Tibial nerve (tissue), 4 donors: ENCODE measurements around the gene PRPF18. TPM values are rescaled to one million over a fixed set of nuclear protein-coding genes. Genes with fewer than 3 reads are reported as not detected.

Experiments
- DNase-seq, 2 donors: peaks; one replicate each; pipeline ENCODE4 v3.0.0-alpha.2; 2019; ENCODE audit warnings: low spot score in 2 of 2
- H3K27ac ChIP-seq, 4 donors: fragments of 200-600 bp; sonication (generic) in 3 of 4; one replicate each; pipeline ENCODE4 v1.5.1; 2017 to 2019; ENCODE audit warnings: mild to moderate bottlenecking in 1 of 4
- H3K27me3 ChIP-seq, 2 donors: fragments of 200-600 bp; sonication (generic) in 1 of 2; one replicate each; pipeline versions ENCODE4 v1.5.1 to v1.6.0; 2017 to 2019
- H3K36me3 ChIP-seq, 3 donors: fragments of 200-600 bp; sonication (generic); one replicate each; pipeline ENCODE4 v1.5.1; 2018 to 2019
- H3K4me1 ChIP-seq, 4 donors: fragments of 200-600 bp; sonication (generic) in 3 of 4; one replicate each; pipeline ENCODE4 v1.5.1; 2017 to 2019
- H3K4me3 ChIP-seq, 4 donors: fragments of 200-600 bp; sonication (generic) in 3 of 4; one replicate each; pipeline ENCODE4 v1.5.1; 2017 to 2019; ENCODE audit warnings: mild to moderate bottlenecking in 1 of 4, moderate library complexity in 1 of 4
- H3K9me3 ChIP-seq, 4 donors: fragments of 200-600 bp; sonication (generic) in 3 of 4; one replicate each; pipeline ENCODE4 v1.5.1; 2017 to 2019
- CTCF ChIP-seq, 5 experiments: fragments of 200-600 bp in 3 of 5; fragments of 450-650 bp in 2 of 5; sonication (generic) in 3 of 5; IDR thresholded peaks; one replicate each; pipeline ENCODE4 v1.5.1; 2016 to 2019; ENCODE audit warnings: antibody characterized with exemption in 5 of 5, mild to moderate bottlenecking in 3 of 5, moderate library complexity in 2 of 5
- EP300 ChIP-seq, 2 donors: sonication (generic); formaldehyde crosslinking; IDR thresholded peaks; one replicate each; pipeline ENCODE4 v1.6.1; 2017; ENCODE audit warnings: antibody characterized with exemption in 2 of 2, mild to moderate bottlenecking in 1 of 2
- POLR2A ChIP-seq, 2 donors: fragments of 450-650 bp; IDR thresholded peaks; one replicate each; pipeline ENCODE4 v1.6.1; 2017; ENCODE audit warnings: antibody characterized with exemption in 2 of 2, mild to moderate bottlenecking in 2 of 2, moderate library complexity in 2 of 2
- WGBS, 2 donors: methylation state at CpG; one replicate each; pipeline ENCODE4 v1.1.5; 2018; 5-methylcytosine and 5-hydroxymethylcytosine counted together
- total RNA-seq, 4 donors: library from RNA; depleted of rRNA; stranded (reverse); fragments of >200 nt; gene quantifications; one replicate each; pipeline ENCODE4 v1.1.0, GENCODE V29; 2016

Gene PRPF18
- total RNA-seq, 4 donors from 2014 or later: 22.9 to 34.3 (median 32.8) TPM

- no peaks in the 10 kb centered on the region for H3K27me3 ChIP-seq
- no peak overlapping the region for H3K4me3 ChIP-seq
- H3K36me3 ChIP-seq: peaks cover 0 to 30% (median 0%) of the 10 kb centered on the region in 3 donors
- WGBS, 2 donors: 100% methylated on average over 1 of the region's 1 CpG
- H3K9me3 ChIP-seq: no peaks in the 10 kb centered on the region
- TF ChIP-seq CTCF (IDR thresholded peaks at IDR 0.05) (no peak), POLR2A (IDR thresholded peaks at IDR 0.05) (no peak), EP300 (IDR thresholded peaks at IDR 0.05) (no peak)
- no peak for DNase-seq
- H3K4me1 ChIP-seq: no peaks in the 10 kb centered on the region
- H3K27ac ChIP-seq: no peak overlapping the region
These were observed 37.9 kb downstream of the PRPF18 start for GRCh38 chr10:13624630-13625029.

- Histone ChIP-seq H3K27ac (no peak overlapping the region), H3K27me3 (no peaks in the 10 kb centered on the region), H3K4me3 (no peak overlapping the region), H3K4me1 (peaks cover 0 to 6% (median 0%) of the 10 kb centered on the region in 4 donors), H3K9me3 (no peaks in the 10 kb centered on the region), H3K36me3 (peaks cover 0 to 21% (median 0%) of the 10 kb centered on the region in 3 donors)
- no peak for DNase-seq
- TF ChIP-seq EP300 (IDR thresholded peaks at IDR 0.05): no peak
- TF ChIP-seq POLR2A (IDR thresholded peaks at IDR 0.05): no peak
- TF ChIP-seq CTCF (IDR thresholded peaks at IDR 0.05): no peak
- whole genome bisulfite sequencing, 2 donors: 93 to 95% methylated on average over 7 of the region's 7 CpGs
These were observed 40.9 kb downstream of the PRPF18 start for GRCh38 chr10:13627459-13628310.

GRCh38 chr10:13628661-13629060 is 41.9 kb downstream of the PRPF18 start:
- Histone ChIP-seq H3K4me3 (no peak overlapping the region), H3K36me3 (peaks cover 0 to 21% (median 0%) of the 10 kb centered on the region in 3 donors), H3K9me3 (no peaks in the 10 kb centered on the region), H3K4me1 (peaks cover 0 to 14% (median 0%) of the 10 kb centered on the region in 4 donors), H3K27me3 (no peaks in the 10 kb centered on the region), H3K27ac (no peak overlapping the region)
- TF ChIP-seq EP300 (IDR thresholded peaks at IDR 0.05) (no peak), CTCF (IDR thresholded peaks at IDR 0.05) (no peak), POLR2A (IDR thresholded peaks at IDR 0.05) (no peak)
- WGBS, 2 donors: 65 to 70% methylated on average over 7 of the region's 7 CpGs
- DNase-seq: no peak

DNA sequence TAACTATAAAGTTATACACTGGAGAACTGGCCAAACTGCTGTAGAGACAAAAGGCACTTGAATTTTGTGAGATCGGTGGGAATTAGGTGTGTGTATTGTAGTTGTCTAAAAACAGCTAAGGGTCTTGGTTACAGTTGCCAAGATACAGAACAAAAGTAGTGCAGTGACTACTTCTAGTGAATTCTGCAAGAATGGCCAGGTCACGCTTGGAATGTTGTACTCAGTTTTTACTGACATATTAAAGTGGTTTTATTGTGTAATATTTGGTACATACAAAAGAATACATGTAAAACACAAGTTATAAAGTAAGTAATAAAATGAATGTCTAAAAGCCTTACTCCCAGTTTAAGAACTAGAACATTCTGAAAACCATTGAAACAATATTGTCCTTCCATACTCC is 42.4 kb downstream of the PRPF18 start:
- H3K27ac ChIP-seq: no peak overlapping the region
- DNase-seq: no peak
- peaks cover 0 to 17% (median 0%) of the 10 kb centered on the region in 3 donors for H3K36me3 ChIP-seq
- peaks cover 0 to 18% (median 0%) of the 10 kb centered on the region in 4 donors for H3K4me1 ChIP-seq
- WGBS, 2 donors: 56 to 62% methylated on average over 2 of the region's 2 CpGs
- no peak for TF ChIP-seq POLR2A (IDR thresholded peaks at IDR 0.05)
- no peaks in the 10 kb centered on the region for H3K9me3 ChIP-seq
- no peaks in the 10 kb centered on the region for H3K27me3 ChIP-seq
- H3K4me3 ChIP-seq: no peak overlapping the region

DNA sequence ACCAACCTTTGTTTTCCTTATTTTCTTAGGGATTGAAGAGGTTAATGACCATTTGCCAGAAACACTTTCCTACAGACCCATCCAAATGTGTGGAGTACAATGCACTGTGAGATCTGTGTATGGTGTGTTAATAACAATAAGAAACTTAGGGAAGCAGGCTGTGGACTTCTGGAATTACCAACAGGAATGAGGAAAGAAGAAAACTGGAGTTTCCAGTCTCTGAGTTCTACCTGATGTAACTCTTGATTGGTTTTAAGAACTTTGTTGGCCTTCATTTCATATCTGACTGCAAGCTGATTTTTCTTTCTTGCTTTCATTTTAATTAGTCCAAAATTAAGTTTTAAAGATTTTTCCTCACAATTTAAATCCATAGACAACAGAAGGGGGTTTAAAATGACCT is 43.5 kb downstream of the PRPF18 start:
- Histone ChIP-seq H3K9me3 (no peaks in the 10 kb centered on the region), H3K36me3 (peaks cover 0 to 12% (median 0%) of the 10 kb centered on the region in 3 donors)

More for the DNA sequence above, 43.5 kb downstream of the PRPF18 start:
- H3K27ac ChIP-seq: no peak overlapping the region
- H3K4me3 ChIP-seq: no peak overlapping the region
- TF ChIP-seq POLR2A (IDR thresholded peaks at IDR 0.05) (no peak), CTCF (IDR thresholded peaks at IDR 0.05) (no peak), EP300 (IDR thresholded peaks at IDR 0.05) (no peak)
- no peaks in the 10 kb centered on the region for H3K27me3 ChIP-seq
- DNase-seq: no peak
- H3K4me1 ChIP-seq: peaks cover 0 to 18% (median 0%) of the 10 kb centered on the region in 4 donors
